H1 (cell line): ENCODE measurements around the gene CFAP97D1. TPM values are rescaled to one million over a fixed set of nuclear protein-coding genes. Genes with fewer than 3 reads are reported as not detected.

Experiments used
- CREB1 ChIP-seq: IDR thresholded peaks from 2 replicates; pipeline ENCODE4 v1.6.1; 2012; ENCODE audit warnings: inconsistent platforms
- HDAC2 ChIP-seq, 2 experiments: fragments of 300-600 bp in 1 of 2; sonication (generic) in 1 of 2; IDR thresholded peaks; 2 replicates each; pipeline ENCODE4 v1.6.1; 2011 to 2012; ENCODE audit warnings: low read depth in 2 of 2, low read length in 2 of 2, mild to moderate bottlenecking in 2 of 2, moderate library complexity in 2 of 2, borderline replicate concordance in 1 of 2, inconsistent platforms in 1 of 2
- PHF8 ChIP-seq: fragments of 200-600 bp; sonication (generic); conservative IDR thresholded peaks from 2 replicates; pipeline ENCODE4 v1.7.1; 2012; ENCODE audit warnings: low read depth, mild to moderate bottlenecking, inconsistent platforms, low read length, moderate library complexity
- SUZ12 ChIP-seq: fragments of 200-600 bp; sonication (generic); IDR thresholded peaks from 2 replicates; pipeline ENCODE4 v1.6.1; 2012; ENCODE audit warnings: mild to moderate bottlenecking, inconsistent platforms, low read length, moderate library complexity, mixed read lengths
- polyA plus RNA-seq, 7 experiments: library from polyadenylated mRNA; depleted of rRNA in 3 of 7; stranded (reverse) in 5 of 7; unstranded in 2 of 7; fragments of >200 nt in 5 of 7; fragments of 200-250 nt in 2 of 7; gene quantifications; 1 replicate in 5 of 7; 2 replicates in 1 of 7; 4 replicates in 1 of 7; pipeline versions ENCODE4 v1.2.1 to v1.2.3, GENCODE V29; 2011 to 2013; ENCODE audit warnings: missing spikeins in 2 of 7, mixed read lengths in 2 of 7
- total RNA-seq: library from RNA; stranded (reverse); fragmentation: NEBNext Ultra II Directional; extraction: Animal tissue kit (Norgen Biotek cat#: 25700); gene quantifications from 2 replicates; pipeline ENCODE4 v1.2.1, GENCODE V29; 2021

The CFAP97D1 gene
- total and polyA plus RNA-seq, 2 of the 8 experiments (the other 6 are each of a cell fraction or from before 2014, with no cell fraction given), result 0.02 to 0.07 TPM

- TF ChIP-seq PHF8, result no peak
- no peak for TF ChIP-seq HDAC2 (IDR thresholded peaks at IDR 0.05; ENCODE audit: borderline replicate concordance in 1 of 2, low read depth in 2 of 2, low read length in 2 of 2)
- no peak for TF ChIP-seq CREB1
- TF ChIP-seq SUZ12, result no peak
Observed at GRCh38 chr17:43733956-43734355, 46.3 kb upstream of the CFAP97D1 start (continued).
